Tibial artery (tissue), 4 donors: ENCODE measurements around the gene GOLGA5.
"Not testable (repeated sequence)": the region's sequence is repeated elsewhere in the genome, so short reads cannot be mapped to it uniquely, and the experiment has no call there.

Source experiments
- DNase-seq, 2 donors: peaks; one replicate each; pipeline ENCODE4 v3.0.0-alpha.2; 2019
- H3K27ac ChIP-seq, 2 donors: fragments of 200-600 bp; sonication (generic) in 1 of 2; 1 replicate in 1 of 2; 2 replicates in 1 of 2; pipeline ENCODE4 v1.5.1; 2018 to 2019; ENCODE audit warnings: mild to moderate bottlenecking in 1 of 2
- H3K27me3 ChIP-seq, 2 donors: fragments of 200-600 bp; sonication (generic) in 1 of 2; one replicate each; pipeline versions ENCODE4 v1.5.1 to v1.6.0; 2016 to 2019
- H3K36me3 ChIP-seq, 3 donors: fragments of 200-600 bp; sonication (generic) in 2 of 3; one replicate each; pipeline ENCODE4 v1.5.1; 2016 to 2019; ENCODE audit warnings: mild to moderate bottlenecking in 2 of 3
- H3K4me1 ChIP-seq, 4 donors: fragments of 200-600 bp; sonication (generic) in 2 of 4; 1 replicate in 3 of 4; 2 replicates in 1 of 4; pipeline ENCODE4 v1.5.1; 2016 to 2019
- H3K4me3 ChIP-seq, 2 donors: fragments of 200-600 bp; sonication (generic) in 1 of 2; 1 replicate in 1 of 2; 2 replicates in 1 of 2; pipeline ENCODE4 v1.5.1; 2018 to 2019; ENCODE audit warnings: mild to moderate bottlenecking in 2 of 2
- H3K9me3 ChIP-seq, 3 donors: fragments of 200-600 bp; sonication (generic) in 1 of 3; one replicate each; pipeline ENCODE4 v1.5.1; 2016 to 2019
- CTCF ChIP-seq, 2 experiments: fragments of 200-600 bp in 1 of 2; fragments of 450-650 bp in 1 of 2; IDR thresholded peaks; one replicate each; pipeline ENCODE4 v1.5.1; 2017 to 2019; ENCODE audit warnings: antibody characterized with exemption in 2 of 2, mild to moderate bottlenecking in 1 of 2, moderate library complexity in 1 of 2
- intact Hi-C: fragments of 100-400 bp; cut with DNase I; formaldehyde crosslinking; loops from one replicate; pipeline ENCODE4 v1.15.0; 2023; ENCODE audit warnings: low total_unique reads

GOLGA5 gene

GRCh38 chr14:92847278-92847677 is 53.2 kb downstream of the GOLGA5 start:
- no peaks in the 10 kb centered on the region for H3K9me3 ChIP-seq
- TF ChIP-seq CTCF (IDR thresholded peaks at IDR 0.05): no peak
- H3K36me3 ChIP-seq: peaks cover 0 to 8% (median 0%) of the 10 kb centered on the region in 3 donors
- H3K27ac ChIP-seq: no peak overlapping the region
- no peak overlapping the region for H3K4me3 ChIP-seq
- DNase-seq: no peak
- intact Hi-C loops: no loop called here
- no peaks in the 10 kb centered on the region for H3K4me1 ChIP-seq
- H3K27me3 ChIP-seq: no peaks in the 10 kb centered on the region

GRCh38 chr14:92847749-92848148 is 53.6 kb downstream of the GOLGA5 start:
- Histone ChIP-seq H3K27me3 (no peaks in the 10 kb centered on the region), H3K27ac (no peak overlapping the region)
- no peak for TF ChIP-seq CTCF (IDR thresholded peaks at IDR 0.05)

DNA sequence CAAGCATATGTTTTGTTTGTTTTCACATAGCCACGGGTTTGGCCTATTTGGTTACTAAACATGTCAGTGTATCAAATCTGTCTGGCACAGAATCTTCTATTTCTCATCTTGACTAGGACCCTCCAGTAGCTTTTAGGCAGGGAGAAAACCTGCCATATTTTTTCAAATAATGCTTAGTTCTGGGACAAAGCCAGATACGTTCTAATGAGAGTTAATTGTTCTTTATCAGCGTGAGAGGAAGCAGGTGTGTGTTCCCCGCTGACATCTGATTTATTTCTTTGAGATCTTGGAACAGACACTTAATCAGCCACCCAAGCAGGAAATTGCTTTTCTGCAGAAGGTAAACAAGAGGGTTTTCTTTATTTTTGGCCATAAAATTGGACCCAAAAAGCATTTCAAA is 54.8 kb downstream of the GOLGA5 start:
- H3K4me1 ChIP-seq: no peaks in the 10 kb centered on the region
- intact Hi-C loops: no loop called here
- no peaks in the 10 kb centered on the region for H3K27me3 ChIP-seq
- no peak for TF ChIP-seq CTCF (IDR thresholded peaks at IDR 0.05)
- H3K36me3 ChIP-seq: no peaks in the 10 kb centered on the region
- peaks cover 0 to 8% (median 3%) of the 10 kb centered on the region in 3 donors for H3K9me3 ChIP-seq
- DNase-seq: no peak
- H3K4me3 ChIP-seq: no peak overlapping the region
- no peak overlapping the region for H3K27ac ChIP-seq

More at GRCh38 chr14:92847749-92848148, 53.6 kb downstream of the GOLGA5 start:
- intact Hi-C loops: no loop called here
- Histone ChIP-seq H3K4me1 (no peaks in the 10 kb centered on the region), H3K9me3 (no peaks in the 10 kb centered on the region), H3K36me3 (peaks cover 0 to 4% (median 0%) of the 10 kb centered on the region in 3 donors), H3K4me3 (no peak overlapping the region)
- DNase-seq: no peak

DNA sequence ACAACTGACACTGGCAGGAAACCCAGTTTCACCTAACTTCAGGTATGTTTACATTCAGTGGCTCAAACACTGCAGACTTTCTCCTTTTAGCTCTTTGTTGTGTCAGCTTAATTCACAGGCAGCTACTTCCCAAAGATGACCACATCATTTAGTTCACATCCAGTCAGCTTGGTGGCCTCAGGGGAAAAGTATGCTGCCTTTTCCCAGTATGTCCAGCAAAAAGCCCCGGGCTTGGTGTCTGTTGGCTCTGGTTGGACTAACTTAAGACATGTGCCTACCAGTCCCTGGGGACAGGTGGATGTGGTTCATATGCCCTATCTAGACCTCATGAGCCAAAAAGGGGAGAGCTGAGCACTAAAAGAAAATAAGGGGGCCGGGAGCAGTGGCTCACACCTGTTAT is 56.4 kb downstream of the GOLGA5 start:
- H3K4me1 ChIP-seq: no peaks in the 10 kb centered on the region
- peaks cover 0 to 8% (median 3%) of the 10 kb centered on the region in 3 donors for H3K9me3 ChIP-seq
- H3K27me3 ChIP-seq: no peaks in the 10 kb centered on the region
- no peak for TF ChIP-seq CTCF (IDR thresholded peaks at IDR 0.05)
- H3K4me3 ChIP-seq: no peak overlapping the region
- DNase-seq: no peak
- no peak overlapping the region for H3K27ac ChIP-seq
- no peaks in the 10 kb centered on the region for H3K36me3 ChIP-seq
- intact Hi-C loops: no loop called here

- H3K4me3 ChIP-seq, H3K27me3 ChIP-seq, H3K36me3 ChIP-seq, H3K4me1 ChIP-seq, H3K9me3 ChIP-seq, DNase-seq, intact Hi-C loops, H3K27ac ChIP-seq: not testable (repeated sequence)
Observed at GRCh38 chr14:92853136-92853535, 59.0 kb downstream of the GOLGA5 start.

- DNase-seq: no peak
- Histone ChIP-seq H3K27ac (no peak overlapping the region), H3K9me3 (no peaks in the 10 kb centered on the region), H3K36me3 (no peaks in the 10 kb centered on the region), H3K4me1 (no peaks in the 10 kb centered on the region), H3K27me3 (no peaks in the 10 kb centered on the region), H3K4me3 (no peak overlapping the region)
- intact Hi-C loops: no loop called here
- no peak for TF ChIP-seq CTCF (IDR thresholded peaks at IDR 0.05)
Observed at GRCh38 chr14:92860049-92860840, 66.1 kb downstream of the GOLGA5 start.
